Right atrium auricular region (tissue), 2 donors: Measurements from ENCODE around the gene RTKN. TPM values are rescaled to one million over a fixed set of nuclear protein-coding genes. Genes with fewer than 3 reads are reported as not detected.
A peak's percentile ranks its signal among the peaks of the same experiment; 100 is the strongest.
"Not testable (repeated sequence)": the region's sequence is repeated elsewhere in the genome, so short reads cannot be mapped to it uniquely, and the experiment has no call there.

Source experiments
- DNase-seq: peaks from one replicate; pipeline ENCODE4 v3.0.0-alpha.2; 2019; ENCODE audit warnings: low spot score
- H3K27ac ChIP-seq, 2 donors: fragments of 200-600 bp; sonication (generic); 1 replicate in 1 of 2; 2 replicates in 1 of 2; pipeline ENCODE4 v1.5.1; 2016 to 2019
- H3K27me3 ChIP-seq, 2 donors: fragments of 200-600 bp; sonication (generic); one replicate each; pipeline versions ENCODE4 v1.5.1 to v1.6.0; 2017 to 2019
- H3K36me3 ChIP-seq: fragments of 200-600 bp; sonication (generic); one replicate; pipeline ENCODE4 v1.5.1; 2016
- H3K4me1 ChIP-seq, 2 donors: fragments of 200-600 bp; sonication (generic); one replicate each; pipeline versions ENCODE4 v1.5.1 to v1.6.0; 2017 to 2019
- H3K4me3 ChIP-seq, 2 donors: fragments of 200-600 bp; sonication (generic); 1 replicate in 1 of 2; 2 replicates in 1 of 2; pipeline ENCODE4 v1.5.1; 2017 to 2019; ENCODE audit warnings: mild to moderate bottlenecking in 1 of 2, moderate library complexity in 1 of 2
- H3K9me3 ChIP-seq, 2 donors: fragments of 200-600 bp; sonication (generic); one replicate each; pipeline ENCODE4 v1.5.1; 2019
- CTCF ChIP-seq, 2 donors: fragments of 200-600 bp; sonication (generic); IDR thresholded peaks; one replicate each; pipeline ENCODE4 v1.5.1; 2019; ENCODE audit warnings: antibody characterized with exemption in 2 of 2
- total RNA-seq, 2 donors: library from RNA; depleted of rRNA; stranded (reverse); fragments of >200 nt; gene quantifications; one replicate each; pipeline ENCODE4 v1.1.0, GENCODE V29; 2016

The RTKN gene
- total RNA-seq, 2 donors from 2014 or later, result 10.4 to 15.3 TPM

GRCh38 chr2:74425523-74425922 is 16.2 kb downstream of the RTKN start:
- H3K9me3 ChIP-seq, result no peaks in the 10 kb centered on the region
- H3K27ac ChIP-seq, result no peak overlapping the region
- H3K4me3 ChIP-seq, result no peak overlapping the region
- H3K27me3 ChIP-seq, result no peaks in the 10 kb centered on the region
- no peak for DNase-seq
- no peak for TF ChIP-seq CTCF (IDR thresholded peaks at IDR 0.05)
- peaks cover 0 to 13% of the 10 kb centered on the region in 2 donors for H3K4me1 ChIP-seq
- peaks cover 44% of the 10 kb centered on the region for H3K36me3 ChIP-seq

- Histone ChIP-seq H3K27ac (no peak overlapping the region), H3K4me3 (no peak overlapping the region), H3K9me3 (no peaks in the 10 kb centered on the region), H3K36me3 (peaks cover 38% of the 10 kb centered on the region), H3K4me1 (peaks cover 0 to 13% of the 10 kb centered on the region in 2 donors), H3K27me3 (no peaks in the 10 kb centered on the region)
- no peak for TF ChIP-seq CTCF (IDR thresholded peaks at IDR 0.05)
- no peak for DNase-seq
Measured at GRCh38 chr2:74424995-74425406, 16.7 kb downstream of the RTKN start.

GRCh38 chr2:74424139-74424992 is 17.4 kb downstream of the RTKN start:
- Histone ChIP-seq H3K9me3 (no peaks in the 10 kb centered on the region), H3K4me3 (no peak overlapping the region)
- TF ChIP-seq CTCF (IDR thresholded peaks at IDR 0.05), result no peak

DNA sequence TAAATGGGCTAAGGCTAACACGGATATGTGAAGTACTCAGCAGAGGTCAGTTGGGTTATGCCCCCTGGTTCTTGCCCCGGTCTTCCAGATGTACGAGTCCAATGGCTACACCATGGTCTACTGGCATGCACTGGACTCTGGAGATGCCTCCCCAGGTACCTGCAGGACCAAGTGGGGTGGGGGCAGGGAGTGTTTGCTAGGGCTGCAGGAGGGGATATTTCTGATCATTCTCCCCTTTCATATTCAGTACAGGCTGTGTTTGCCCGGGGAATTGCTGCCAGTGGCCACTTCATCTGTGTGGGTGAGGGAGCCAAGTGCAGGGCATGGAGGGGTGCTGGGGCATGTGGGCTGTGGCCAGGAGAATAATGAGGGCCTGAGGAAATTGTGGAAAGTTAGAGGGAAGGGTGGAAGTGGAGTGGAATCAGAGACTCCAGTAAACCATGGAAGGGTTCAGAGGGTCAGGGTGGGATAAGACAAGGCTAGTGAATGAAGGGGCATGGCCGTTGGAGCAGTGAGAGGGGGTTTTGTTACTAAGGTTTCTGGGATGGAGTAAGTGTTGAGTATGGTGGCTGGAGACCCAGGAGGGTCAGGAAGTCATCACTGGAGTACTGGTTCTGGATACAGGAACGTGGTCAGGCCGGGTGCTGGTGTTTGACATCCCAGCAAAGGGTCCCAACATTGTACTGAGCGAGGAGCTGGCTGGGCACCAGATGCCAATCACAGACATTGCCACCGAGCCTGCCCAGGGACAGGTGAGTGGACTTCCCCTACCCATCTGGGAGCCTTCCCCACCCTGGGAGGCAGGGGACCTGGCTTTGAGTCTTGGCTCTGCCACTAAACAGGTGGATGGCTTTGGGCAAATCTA is 18.3 kb downstream of the RTKN start:
- Histone ChIP-seq H3K4me1 (peaks cover 0 to 17% of the 10 kb centered on the region in 2 donors), H3K4me3 (no peak overlapping the region), H3K36me3 (peaks cover 23% of the 10 kb centered on the region), H3K9me3 (no peaks in the 10 kb centered on the region), H3K27me3 (no peaks in the 10 kb centered on the region), H3K27ac (no peak overlapping the region)
- TF ChIP-seq CTCF (IDR thresholded peaks at IDR 0.05), result no peak
- no peak for DNase-seq

More at GRCh38 chr2:74424139-74424992, 17.4 kb downstream of the RTKN start:
- H3K27ac ChIP-seq, result no peak overlapping the region
- no peaks in the 10 kb centered on the region for H3K27me3 ChIP-seq
- H3K36me3 ChIP-seq, result peaks cover 32% of the 10 kb centered on the region
- no peak for DNase-seq
- H3K4me1 ChIP-seq, result peaks cover 0 to 13% of the 10 kb centered on the region in 2 donors

- peaks cover 7% of the 10 kb centered on the region for H3K36me3 ChIP-seq
- H3K27ac ChIP-seq, result peak within 1 kb of the TSS; percentile 57 to 61
- peaks cover 0 to 22% of the 10 kb centered on the region in 2 donors for H3K4me1 ChIP-seq
- H3K4me3 ChIP-seq, result peak within 1 kb of the TSS; percentile 49 to 64
- H3K27me3 ChIP-seq, result no peaks in the 10 kb centered on the region
- no peak for TF ChIP-seq CTCF (IDR thresholded peaks at IDR 0.05)
- no peaks in the 10 kb centered on the region for H3K9me3 ChIP-seq
- peak; percentile 87 for DNase-seq
Measured at GRCh38 chr2:74421221-74421870, 20.4 kb downstream of the RTKN start, which contains the start of the genes C2orf81 and WDR54. TSS of gene C2orf81 (minus strand) at chr2:74421619. CDS start at chr2:74421560, 59 bp downstream. TSS of gene WDR54 (plus strand) at chr2:74421730. CDS start at chr2:74422154, 424 bp downstream.

- not testable (repeated sequence) for H3K27me3 ChIP-seq, H3K9me3 ChIP-seq, H3K36me3 ChIP-seq, H3K27ac ChIP-seq, DNase-seq
- H3K4me3 ChIP-seq, result peak overlapping the region in 1 of 2 donors; percentile 64
- H3K4me1 ChIP-seq, result peaks cover 0 to 28% of the 10 kb centered on the region in 2 donors
Measured at GRCh38 chr2:74420443-74421103, 21.2 kb downstream of the RTKN start.
